OCI-LY3 (cell line): ENCODE results near the gene EBNA1BP2.

Experiments
- EZH2phosphoT487 ChIP-seq: fragments of 200-600 bp; shearing (Covaris generic); IDR thresholded peaks from 2 replicates; pipeline ENCODE4 v1.6.1; 2018; ENCODE audit warnings: antibody characterized with exemption, mixed run types, low read depth
- TF ChIP-seq, protein P1 (sequence below): fragments of 200-600, 300-600 bp; sonication (generic); IDR thresholded peaks from 2 replicates; pipeline ENCODE4 v1.5.1; 2014; ENCODE audit warnings: antibody characterized with exemption, low read length, low read depth

DNA sequence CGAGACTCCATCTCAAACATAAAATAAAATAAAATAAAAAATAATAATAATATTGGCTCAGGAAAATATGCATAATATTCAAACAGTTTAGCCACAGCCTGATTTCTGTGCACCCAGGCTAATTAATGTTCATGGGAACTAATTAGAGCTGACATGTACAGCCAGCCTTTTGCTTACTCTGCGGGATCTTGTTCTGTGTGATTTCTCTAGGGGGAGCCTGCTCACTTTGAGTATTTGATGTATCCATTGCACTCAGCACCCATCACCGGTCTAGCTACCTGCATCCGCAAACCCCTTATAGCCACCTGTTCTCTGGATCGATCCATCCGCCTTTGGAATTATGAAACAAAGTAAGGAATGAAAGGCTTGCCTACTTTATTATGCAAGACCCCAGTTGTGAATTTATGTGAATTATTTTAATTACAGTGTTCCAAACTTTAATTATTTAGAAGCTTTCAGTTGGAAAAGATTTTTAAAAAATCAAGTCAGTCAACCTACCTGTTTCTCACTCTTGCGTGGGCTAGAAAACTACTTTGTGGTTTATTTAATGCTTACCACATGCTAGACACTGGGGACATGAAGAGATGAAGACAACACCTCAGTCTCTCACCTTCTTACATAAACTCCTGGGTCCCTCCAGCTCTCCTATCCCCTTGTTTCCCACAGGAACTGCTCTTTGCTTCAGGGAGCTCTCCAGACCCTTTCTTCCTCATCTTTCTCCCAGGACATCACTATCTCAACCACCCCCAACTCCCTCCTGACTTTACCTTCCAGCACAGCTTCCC, 25.4 kb upstream of the EBNA1BP2 start:
- TF ChIP-seq, protein P1, sequence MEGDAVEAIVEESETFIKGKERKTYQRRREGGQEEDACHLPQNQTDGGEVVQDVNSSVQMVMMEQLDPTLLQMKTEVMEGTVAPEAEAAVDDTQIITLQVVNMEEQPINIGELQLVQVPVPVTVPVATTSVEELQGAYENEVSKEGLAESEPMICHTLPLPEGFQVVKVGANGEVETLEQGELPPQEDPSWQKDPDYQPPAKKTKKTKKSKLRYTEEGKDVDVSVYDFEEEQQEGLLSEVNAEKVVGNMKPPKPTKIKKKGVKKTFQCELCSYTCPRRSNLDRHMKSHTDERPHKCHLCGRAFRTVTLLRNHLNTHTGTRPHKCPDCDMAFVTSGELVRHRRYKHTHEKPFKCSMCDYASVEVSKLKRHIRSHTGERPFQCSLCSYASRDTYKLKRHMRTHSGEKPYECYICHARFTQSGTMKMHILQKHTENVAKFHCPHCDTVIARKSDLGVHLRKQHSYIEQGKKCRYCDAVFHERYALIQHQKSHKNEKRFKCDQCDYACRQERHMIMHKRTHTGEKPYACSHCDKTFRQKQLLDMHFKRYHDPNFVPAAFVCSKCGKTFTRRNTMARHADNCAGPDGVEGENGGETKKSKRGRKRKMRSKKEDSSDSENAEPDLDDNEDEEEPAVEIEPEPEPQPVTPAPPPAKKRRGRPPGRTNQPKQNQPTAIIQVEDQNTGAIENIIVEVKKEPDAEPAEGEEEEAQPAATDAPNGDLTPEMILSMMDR: no peak
- no peak for TF ChIP-seq EZH2phosphoT487
